GM12864 (cell line): Measurements from ENCODE around the gene KRTAP5-6.

ENCODE experiments used
- DNase-seq: peaks from one replicate; pipeline ENCODE4 v3.0.0-alpha.2; 2011; ENCODE audit warnings: low read depth
- H3K4me3 ChIP-seq: 2 replicates; pipeline ENCODE4 v1.5.1; 2011; ENCODE audit warnings: mild to moderate bottlenecking, low read depth, low read length, control low read depth
- TF ChIP-seq, protein P1 (sequence below): IDR thresholded peaks from 2 replicates; pipeline ENCODE4 v1.5.1; 2011; ENCODE audit warnings: low read depth, mild to moderate bottlenecking, moderate library complexity, low read length, control low read depth, inconsistent platforms; ENCODE audit errors: missing control alignments

The KRTAP5-6 gene

GRCh38 chr11:1735271-1735670, 38.3 kb downstream of the KRTAP5-6 start:
- TF ChIP-seq, protein P1, sequence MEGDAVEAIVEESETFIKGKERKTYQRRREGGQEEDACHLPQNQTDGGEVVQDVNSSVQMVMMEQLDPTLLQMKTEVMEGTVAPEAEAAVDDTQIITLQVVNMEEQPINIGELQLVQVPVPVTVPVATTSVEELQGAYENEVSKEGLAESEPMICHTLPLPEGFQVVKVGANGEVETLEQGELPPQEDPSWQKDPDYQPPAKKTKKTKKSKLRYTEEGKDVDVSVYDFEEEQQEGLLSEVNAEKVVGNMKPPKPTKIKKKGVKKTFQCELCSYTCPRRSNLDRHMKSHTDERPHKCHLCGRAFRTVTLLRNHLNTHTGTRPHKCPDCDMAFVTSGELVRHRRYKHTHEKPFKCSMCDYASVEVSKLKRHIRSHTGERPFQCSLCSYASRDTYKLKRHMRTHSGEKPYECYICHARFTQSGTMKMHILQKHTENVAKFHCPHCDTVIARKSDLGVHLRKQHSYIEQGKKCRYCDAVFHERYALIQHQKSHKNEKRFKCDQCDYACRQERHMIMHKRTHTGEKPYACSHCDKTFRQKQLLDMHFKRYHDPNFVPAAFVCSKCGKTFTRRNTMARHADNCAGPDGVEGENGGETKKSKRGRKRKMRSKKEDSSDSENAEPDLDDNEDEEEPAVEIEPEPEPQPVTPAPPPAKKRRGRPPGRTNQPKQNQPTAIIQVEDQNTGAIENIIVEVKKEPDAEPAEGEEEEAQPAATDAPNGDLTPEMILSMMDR: no peak
- no peak overlapping the region for H3K4me3 ChIP-seq

DNA sequence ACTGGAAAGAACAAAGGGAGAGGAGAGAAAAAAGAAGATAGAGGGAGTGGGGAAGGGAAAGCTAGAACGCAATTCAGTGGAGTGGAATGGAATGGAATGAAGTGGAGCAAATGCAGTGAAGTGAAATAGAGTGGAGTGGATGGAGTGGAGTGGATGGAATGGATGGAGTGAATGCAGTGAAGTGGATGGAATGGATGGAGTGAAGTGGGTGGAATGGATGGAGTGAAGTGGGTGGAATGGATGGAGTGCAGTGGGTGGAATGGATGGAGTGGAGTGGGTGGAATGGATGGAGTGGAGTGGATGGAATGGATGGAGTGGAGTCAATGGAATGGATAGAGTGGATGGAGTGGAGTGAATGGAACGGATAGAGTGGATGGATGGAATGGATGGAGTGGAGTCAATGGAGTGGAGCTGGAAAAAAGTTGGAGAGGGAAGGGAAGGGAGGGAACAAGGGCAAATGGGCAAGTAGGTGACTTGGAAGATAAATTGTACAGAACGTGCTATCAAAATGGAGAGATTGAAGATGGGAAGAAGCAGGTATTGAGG, 39.5 kb downstream of the KRTAP5-6 start:
- TF ChIP-seq, protein P1: no peak
- DNase-seq: no peak
- H3K4me3 ChIP-seq: no peak overlapping the region

More at GRCh38 chr11:1735271-1735670, 38.3 kb downstream of the KRTAP5-6 start:
- DNase-seq: no peak

GRCh38 chr11:1737080-1737757, 40.2 kb downstream of the KRTAP5-6 start:
- no peak for DNase-seq
- no peak overlapping the region for H3K4me3 ChIP-seq
- TF ChIP-seq, protein P1: no peak

GRCh38 chr11:1738380-1738779, 41.4 kb downstream of the KRTAP5-6 start:
- TF ChIP-seq, protein P1: no peak
- DNase-seq: no peak
- H3K4me3 ChIP-seq: no peak overlapping the region

GRCh38 chr11:1739576-1739975, 42.6 kb downstream of the KRTAP5-6 start:
- TF ChIP-seq, protein P1: no peak
- DNase-seq: no peak
- H3K4me3 ChIP-seq: no peak overlapping the region

DNA sequence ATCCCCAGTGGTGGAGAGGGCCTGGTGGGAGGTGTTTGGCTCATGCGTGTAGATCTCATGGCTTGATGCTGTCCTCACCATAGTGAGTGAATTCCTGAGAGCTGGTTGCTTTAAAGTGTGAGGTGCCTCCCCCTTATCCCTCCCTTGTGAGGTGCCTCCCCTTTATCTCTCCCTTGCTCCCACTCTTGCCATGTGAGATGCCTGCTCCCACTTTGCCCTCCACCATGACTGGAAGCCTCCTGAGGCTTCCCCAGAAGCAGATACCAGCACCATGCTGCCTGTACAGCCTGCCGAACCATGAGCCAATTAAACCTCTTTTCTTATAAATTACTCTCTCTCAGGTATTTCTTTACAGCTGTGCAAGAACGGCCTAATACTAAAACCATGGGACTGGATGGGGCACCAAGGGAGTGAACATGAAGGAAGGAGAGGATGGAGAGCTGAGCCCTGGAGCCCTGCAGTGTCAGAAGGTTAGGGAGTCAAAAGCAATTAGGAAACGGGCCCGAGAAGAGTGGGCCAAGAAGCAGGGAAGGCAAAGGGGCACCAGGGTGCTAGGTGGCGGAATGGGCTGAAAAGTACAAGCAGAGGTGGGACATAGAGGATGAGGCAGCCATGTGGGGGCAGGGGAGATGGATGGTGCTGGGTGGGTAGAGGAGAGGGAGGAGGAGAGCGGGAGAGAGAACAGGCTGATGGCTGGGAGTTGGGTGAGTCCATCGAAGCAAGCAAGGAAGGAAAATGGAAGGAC, 44.0 kb downstream of the KRTAP5-6 start:
- no peak for DNase-seq
- TF ChIP-seq, protein P1: no peak
- H3K4me3 ChIP-seq: no peak overlapping the region
